Measurements from ENCODE around the gene OR4D1. TPM values are rescaled to one million over a fixed set of nuclear protein-coding genes. Genes with fewer than 3 reads are reported as not detected.
"Not testable (repeated sequence)": the region's sequence is repeated elsewhere in the genome, so short reads cannot be mapped to it uniquely, and the experiment has no call there.

OR4D1 gene
- total RNA-seq, 1 donor from 2014 or later: not detected

- no peak for TF ChIP-seq CTCF (IDR thresholded peaks at IDR 0.05)
- no peaks in the 10 kb centered on the region for H3K4me1 Mint-ChIP-seq (ENCODE audit: low read depth)
- H3K27me3 Mint-ChIP-seq (ENCODE audit: low read depth): peaks cover 41% of the 10 kb centered on the region
- DNase-seq (ENCODE audit: low spot score): no peak
- no peak overlapping the region for H3K4me3 Mint-ChIP-seq (ENCODE audit: unreplicated experiment)
- H3K27ac Mint-ChIP-seq (ENCODE audit: unreplicated experiment): no peak overlapping the region
- peaks cover 4% of the 10 kb centered on the region for H3K36me3 Mint-ChIP-seq (ENCODE audit: low read depth)
- H3K9me3 Mint-ChIP-seq (ENCODE audit: low read depth): peaks cover 22% of the 10 kb centered on the region
Observed at GRCh38 chr17:58141505-58141904, 6.7 kb upstream of the OR4D1 start.

- H3K27ac Mint-ChIP-seq (ENCODE audit: unreplicated experiment); H3K36me3 Mint-ChIP-seq (ENCODE audit: low read depth); H3K4me3 Mint-ChIP-seq (ENCODE audit: unreplicated experiment); DNase-seq (ENCODE audit: low spot score); H3K4me1 Mint-ChIP-seq (ENCODE audit: low read depth): not testable (repeated sequence)
- Mint-ChIP-seq H3K27me3 (ENCODE audit: low read depth) (peaks cover 38% of the 10 kb centered on the region), H3K9me3 (ENCODE audit: low read depth) (peaks cover 24% of the 10 kb centered on the region)
Observed at GRCh38 chr17:58143335-58143734, 4.8 kb upstream of the OR4D1 start.

- Mint-ChIP-seq H3K9me3 (ENCODE audit: low read depth) (peaks cover 24% of the 10 kb centered on the region), H3K36me3 (ENCODE audit: low read depth) (peaks cover 4% of the 10 kb centered on the region), H3K4me1 (ENCODE audit: low read depth) (no peaks in the 10 kb centered on the region), H3K27me3 (ENCODE audit: low read depth) (peaks cover 41% of the 10 kb centered on the region), H3K4me3 (ENCODE audit: unreplicated experiment) (no peak overlapping the region), H3K27ac (ENCODE audit: unreplicated experiment) (no peak overlapping the region)
- no peak for DNase-seq (ENCODE audit: low spot score)
- no peak for TF ChIP-seq CTCF (IDR thresholded peaks at IDR 0.05)
Observed at GRCh38 chr17:58144801-58145200, 3.4 kb upstream of the OR4D1 start.

GRCh38 chr17:58148609-58149008 lies 425 bp downstream of the OR4D1 start:
- Mint-ChIP-seq H3K4me1 (ENCODE audit: low read depth) (no peaks in the 10 kb centered on the region), H3K27me3 (ENCODE audit: low read depth) (peaks cover 59% of the 10 kb centered on the region), H3K36me3 (ENCODE audit: low read depth) (peaks cover 4% of the 10 kb centered on the region), H3K27ac (ENCODE audit: unreplicated experiment) (no peak overlapping the region), H3K4me3 (ENCODE audit: unreplicated experiment) (no peak overlapping the region), H3K9me3 (ENCODE audit: low read depth) (peaks cover 24% of the 10 kb centered on the region)
- no peak for DNase-seq (ENCODE audit: low spot score)
- no peak for TF ChIP-seq CTCF (IDR thresholded peaks at IDR 0.05)

GRCh38 chr17:58150394-58150793 lies 2.2 kb downstream of the OR4D1 start:
- H3K9me3 Mint-ChIP-seq (ENCODE audit: low read depth): peaks cover 11% of the 10 kb centered on the region
- H3K36me3 Mint-ChIP-seq (ENCODE audit: low read depth): no peaks in the 10 kb centered on the region
- no peak for TF ChIP-seq CTCF (IDR thresholded peaks at IDR 0.05)
- H3K4me3 Mint-ChIP-seq (ENCODE audit: unreplicated experiment): no peak overlapping the region
- no peak for DNase-seq (ENCODE audit: low spot score)
- H3K27ac Mint-ChIP-seq (ENCODE audit: unreplicated experiment): no peak overlapping the region
- peaks cover 74% of the 10 kb centered on the region for H3K27me3 Mint-ChIP-seq (ENCODE audit: low read depth)
- H3K4me1 Mint-ChIP-seq (ENCODE audit: low read depth): no peaks in the 10 kb centered on the region

- H3K4me3 Mint-ChIP-seq (ENCODE audit: unreplicated experiment): no peak overlapping the region
- peaks cover 7% of the 10 kb centered on the region for H3K4me1 Mint-ChIP-seq (ENCODE audit: low read depth)
- no peak overlapping the region for H3K27ac Mint-ChIP-seq (ENCODE audit: unreplicated experiment)
- DNase-seq (ENCODE audit: low spot score): no peak
- H3K27me3 Mint-ChIP-seq (ENCODE audit: low read depth): peaks cover 77% of the 10 kb centered on the region
- H3K9me3 Mint-ChIP-seq (ENCODE audit: low read depth): no peaks in the 10 kb centered on the region
- no peak for TF ChIP-seq CTCF (IDR thresholded peaks at IDR 0.05)
- H3K36me3 Mint-ChIP-seq (ENCODE audit: low read depth): no peaks in the 10 kb centered on the region
Observed at GRCh38 chr17:58153046-58153445, 4.9 kb downstream of the OR4D1 start.

All from chondrocyte (in vitro differentiated cells).